Left forelimb (tissue), 1 donor: ENCODE results near the gene EPGN.
"Not testable (repeated sequence)": the region's sequence is repeated elsewhere in the genome, so short reads cannot be mapped to it uniquely, and the experiment has no call there.

Experiments used
- DNase-seq: peaks from one replicate; pipeline ENCODE4 v3.0.0-alpha.2; 2018; ENCODE audit warnings: low spot score

Gene EPGN

GRCh38 chr4:74340421-74340820 lies 32.2 kb downstream of the EPGN start:
- not testable (repeated sequence) for DNase-seq

GRCh38 chr4:74344031-74344430 lies 35.8 kb downstream of the EPGN start:
- DNase-seq, result no peak

- no peak for DNase-seq
Measured at GRCh38 chr4:74353858-74354257, 45.6 kb downstream of the EPGN start.

- no peak for DNase-seq
Measured at GRCh38 chr4:74357965-74358364, 49.7 kb downstream of the EPGN start.

GRCh38 chr4:74361671-74362070 lies 53.4 kb downstream of the EPGN start:
- no peak for DNase-seq

GRCh38 chr4:74362347-74362746 lies 54.1 kb downstream of the EPGN start:
- DNase-seq, result no peak

DNA sequence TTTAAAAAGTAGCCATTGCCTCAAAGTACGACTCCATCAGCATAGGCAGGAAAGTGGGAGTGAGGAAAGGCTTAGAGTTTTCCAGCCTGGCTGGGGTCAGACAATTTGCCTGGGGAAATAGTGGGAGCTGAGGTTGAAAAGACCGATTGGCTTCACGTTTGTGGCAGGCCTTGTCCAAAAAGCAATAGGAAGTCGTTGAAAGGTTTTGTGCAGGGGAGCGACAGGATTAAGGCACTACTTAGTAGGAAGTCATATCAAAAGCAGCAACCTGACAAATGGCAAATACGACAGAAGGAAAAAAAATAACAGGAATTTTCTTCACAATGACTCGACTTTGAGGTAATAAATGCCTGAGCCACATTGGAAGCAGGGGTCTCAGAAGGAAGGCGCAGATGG lies 56.0 kb downstream of the EPGN start:
- DNase-seq, result no peak

DNA sequence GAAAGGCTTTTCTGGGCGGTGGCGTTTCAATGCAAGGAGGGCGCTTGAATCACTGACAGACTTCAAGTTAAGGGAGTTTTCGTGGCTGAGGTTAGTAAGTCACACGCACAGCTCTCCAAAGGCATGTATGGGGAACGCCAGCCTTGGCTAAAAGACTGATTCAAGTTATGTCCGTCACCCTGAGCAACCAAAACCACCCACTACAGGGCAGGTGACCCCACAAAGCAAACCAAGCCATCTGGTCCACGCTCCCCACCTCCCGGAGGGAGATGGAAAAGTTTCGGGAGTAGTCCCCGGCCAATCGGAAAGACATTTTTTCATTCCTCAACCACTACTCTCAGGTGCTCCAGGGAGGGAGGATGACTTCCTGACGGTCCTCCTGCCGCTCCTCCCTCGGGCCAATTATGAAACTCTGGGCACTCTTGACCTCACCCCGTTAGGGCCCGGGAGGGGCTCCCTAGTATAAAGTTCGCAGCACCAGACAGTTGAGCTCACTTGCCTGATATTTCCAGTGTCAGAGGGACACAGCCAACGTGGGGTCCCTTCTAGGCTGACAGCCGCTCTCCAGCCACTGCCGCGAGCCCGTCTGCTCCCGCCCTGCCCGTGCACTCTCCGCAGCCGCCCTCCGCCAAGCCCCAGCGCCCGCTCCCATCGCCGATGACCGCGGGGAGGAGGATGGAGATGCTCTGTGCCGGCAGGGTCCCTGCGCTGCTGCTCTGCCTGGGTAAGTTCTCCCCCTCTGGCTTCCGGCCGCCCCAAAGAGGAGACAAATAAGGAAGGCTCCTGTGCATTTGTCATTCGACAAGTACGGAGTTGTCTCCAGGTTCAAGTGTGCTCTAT lies 56.6 kb downstream of the EPGN start, which contains the start of gene EREG:
EREG (plus strand) TSS at position 494 of the 840 bp plus-strand sequence; CDS start at position 658, 164 bp downstream.
- DNase-seq, result no peak

GRCh38 chr4:74365761-74366160 lies 57.5 kb downstream of the EPGN start:
- DNase-seq, result no peak
